Stimulated activated CD4-positive, alpha-beta T cell treated with anti-CD3 and anti-CD28 coated beads, Interleukin-1b, Interleukin-23, amount 100 ng/mL, for 48 hours (primary cell): ENCODE results near the gene CPEB4.

ENCODE experiments used
- DNase-seq: peaks from one replicate; pipeline ENCODE4 v3.0.0-alpha.2; 2020

Gene CPEB4

GRCh38 chr5:173885475-173886010, 2.6 kb upstream of the CPEB4 start:
- no peak for DNase-seq

GRCh38 chr5:173886150-173886549, 2.0 kb upstream of the CPEB4 start:
- DNase-seq = no peak

GRCh38 chr5:173888473-173889131, 453 bp downstream of the CPEB4 start:
- DNase-seq = no peak

- no peak for DNase-seq
Measured at GRCh38 chr5:173890195-173890991, 2.2 kb downstream of the CPEB4 start.

- no peak for DNase-seq
Measured at GRCh38 chr5:173891308-173892116, 3.4 kb downstream of the CPEB4 start.

- DNase-seq = no peak
Measured at GRCh38 chr5:173893192-173893561, 5.0 kb downstream of the CPEB4 start.

- DNase-seq = no peak
Measured at GRCh38 chr5:173895401-173896165, 7.4 kb downstream of the CPEB4 start.

- DNase-seq = no peak
Measured at GRCh38 chr5:173896631-173897030, 8.5 kb downstream of the CPEB4 start.

GRCh38 chr5:173901705-173902104, 13.6 kb downstream of the CPEB4 start:
- no peak for DNase-seq

- DNase-seq = no peak
Measured at GRCh38 chr5:173902334-173902733, 14.2 kb downstream of the CPEB4 start.

- no peak for DNase-seq
Measured at GRCh38 chr5:173902743-173903142, 14.6 kb downstream of the CPEB4 start.

- no peak for DNase-seq
Measured at GRCh38 chr5:173903396-173904140, 15.4 kb downstream of the CPEB4 start.

GRCh38 chr5:173904151-173904550, 16.0 kb downstream of the CPEB4 start:
- DNase-seq = no peak

GRCh38 chr5:173907284-173907683, 19.1 kb downstream of the CPEB4 start:
- no peak for DNase-seq

- DNase-seq = no peak
Measured at GRCh38 chr5:173907686-173908371, 19.7 kb downstream of the CPEB4 start.

GRCh38 chr5:173909199-173909598, 21.1 kb downstream of the CPEB4 start:
- no peak for DNase-seq

- DNase-seq = no peak
Measured at GRCh38 chr5:173910215-173910614, 22.1 kb downstream of the CPEB4 start.

- DNase-seq = no peak
Measured at GRCh38 chr5:173911623-173912022, 23.5 kb downstream of the CPEB4 start.

- no peak for DNase-seq
Measured at GRCh38 chr5:173913686-173914321, 25.7 kb downstream of the CPEB4 start.

GRCh38 chr5:173915310-173916014, 27.3 kb downstream of the CPEB4 start:
- no peak for DNase-seq
